ENCODE results near the gene MRPL55.

DNA sequence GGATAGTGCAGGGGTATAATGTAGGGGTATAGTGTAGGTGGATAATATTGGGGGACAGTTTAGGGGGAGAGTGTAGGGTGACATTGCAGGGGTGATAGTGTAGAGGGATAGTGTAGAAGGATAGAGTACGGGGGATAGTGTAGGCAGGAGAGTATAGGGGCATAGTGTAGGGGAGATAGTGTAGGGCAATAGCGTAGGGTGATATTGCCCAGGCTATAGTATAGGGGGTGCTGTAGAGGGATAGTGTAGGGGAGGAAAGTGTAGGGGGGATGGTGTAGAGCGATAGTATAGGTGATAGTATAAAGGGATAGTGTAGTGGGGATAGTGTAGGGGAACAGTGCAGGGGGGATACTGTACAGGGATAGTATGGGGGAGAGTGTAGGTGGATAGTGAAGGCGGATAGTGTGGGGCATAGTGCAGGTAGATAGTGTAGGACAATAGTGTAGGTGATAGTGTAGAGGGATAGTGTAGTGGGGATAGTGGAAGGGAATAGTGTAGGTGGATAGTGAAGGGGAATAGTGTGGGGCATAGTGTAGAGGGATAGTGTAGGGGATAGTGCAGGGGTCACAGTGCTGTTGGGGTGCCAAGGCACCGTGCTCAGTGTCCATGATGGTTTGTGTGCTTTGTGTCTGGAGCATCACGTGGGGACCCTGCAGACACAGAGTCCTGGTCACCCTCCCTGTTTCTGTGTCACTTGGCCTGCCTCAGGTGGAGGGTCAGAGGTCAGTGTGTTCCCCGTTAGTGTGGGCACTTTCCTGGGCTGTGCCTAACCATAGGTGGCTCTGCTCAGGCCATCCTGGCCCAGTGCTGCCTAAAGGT is 37.1 kb downstream of the MRPL55 start:
- TF ChIP-seq, protein P1, sequence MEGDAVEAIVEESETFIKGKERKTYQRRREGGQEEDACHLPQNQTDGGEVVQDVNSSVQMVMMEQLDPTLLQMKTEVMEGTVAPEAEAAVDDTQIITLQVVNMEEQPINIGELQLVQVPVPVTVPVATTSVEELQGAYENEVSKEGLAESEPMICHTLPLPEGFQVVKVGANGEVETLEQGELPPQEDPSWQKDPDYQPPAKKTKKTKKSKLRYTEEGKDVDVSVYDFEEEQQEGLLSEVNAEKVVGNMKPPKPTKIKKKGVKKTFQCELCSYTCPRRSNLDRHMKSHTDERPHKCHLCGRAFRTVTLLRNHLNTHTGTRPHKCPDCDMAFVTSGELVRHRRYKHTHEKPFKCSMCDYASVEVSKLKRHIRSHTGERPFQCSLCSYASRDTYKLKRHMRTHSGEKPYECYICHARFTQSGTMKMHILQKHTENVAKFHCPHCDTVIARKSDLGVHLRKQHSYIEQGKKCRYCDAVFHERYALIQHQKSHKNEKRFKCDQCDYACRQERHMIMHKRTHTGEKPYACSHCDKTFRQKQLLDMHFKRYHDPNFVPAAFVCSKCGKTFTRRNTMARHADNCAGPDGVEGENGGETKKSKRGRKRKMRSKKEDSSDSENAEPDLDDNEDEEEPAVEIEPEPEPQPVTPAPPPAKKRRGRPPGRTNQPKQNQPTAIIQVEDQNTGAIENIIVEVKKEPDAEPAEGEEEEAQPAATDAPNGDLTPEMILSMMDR (IDR thresholded peaks at IDR 0.05; ENCODE audit: insufficient read depth, low read length): no peak
- no peak for TF ChIP-seq POLR2AphosphoS5 (IDR thresholded peaks at IDR 0.05; ENCODE audit: low read depth)
- TF ChIP-seq, protein P2, sequence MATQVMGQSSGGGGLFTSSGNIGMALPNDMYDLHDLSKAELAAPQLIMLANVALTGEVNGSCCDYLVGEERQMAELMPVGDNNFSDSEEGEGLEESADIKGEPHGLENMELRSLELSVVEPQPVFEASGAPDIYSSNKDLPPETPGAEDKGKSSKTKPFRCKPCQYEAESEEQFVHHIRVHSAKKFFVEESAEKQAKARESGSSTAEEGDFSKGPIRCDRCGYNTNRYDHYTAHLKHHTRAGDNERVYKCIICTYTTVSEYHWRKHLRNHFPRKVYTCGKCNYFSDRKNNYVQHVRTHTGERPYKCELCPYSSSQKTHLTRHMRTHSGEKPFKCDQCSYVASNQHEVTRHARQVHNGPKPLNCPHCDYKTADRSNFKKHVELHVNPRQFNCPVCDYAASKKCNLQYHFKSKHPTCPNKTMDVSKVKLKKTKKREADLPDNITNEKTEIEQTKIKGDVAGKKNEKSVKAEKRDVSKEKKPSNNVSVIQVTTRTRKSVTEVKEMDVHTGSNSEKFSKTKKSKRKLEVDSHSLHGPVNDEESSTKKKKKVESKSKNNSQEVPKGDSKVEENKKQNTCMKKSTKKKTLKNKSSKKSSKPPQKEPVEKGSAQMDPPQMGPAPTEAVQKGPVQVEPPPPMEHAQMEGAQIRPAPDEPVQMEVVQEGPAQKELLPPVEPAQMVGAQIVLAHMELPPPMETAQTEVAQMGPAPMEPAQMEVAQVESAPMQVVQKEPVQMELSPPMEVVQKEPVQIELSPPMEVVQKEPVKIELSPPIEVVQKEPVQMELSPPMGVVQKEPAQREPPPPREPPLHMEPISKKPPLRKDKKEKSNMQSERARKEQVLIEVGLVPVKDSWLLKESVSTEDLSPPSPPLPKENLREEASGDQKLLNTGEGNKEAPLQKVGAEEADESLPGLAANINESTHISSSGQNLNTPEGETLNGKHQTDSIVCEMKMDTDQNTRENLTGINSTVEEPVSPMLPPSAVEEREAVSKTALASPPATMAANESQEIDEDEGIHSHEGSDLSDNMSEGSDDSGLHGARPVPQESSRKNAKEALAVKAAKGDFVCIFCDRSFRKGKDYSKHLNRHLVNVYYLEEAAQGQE (IDR thresholded peaks at IDR 0.05; ENCODE audit: insufficient replicate concordance, low read depth): no peak
- no peak for TF ChIP-seq SPI1 (IDR thresholded peaks at IDR 0.05; ENCODE audit: borderline replicate concordance, low read depth)
- TF ChIP-seq GABPA (IDR thresholded peaks at IDR 0.05; ENCODE audit: low read depth): no peak
